Activated T-helper 1 cell treated with Interleukin-2 at 50 U/mL for 16 hours (primary cell): ENCODE results near the gene KCNT1.

Source experiments
- DNase-seq: peaks from one replicate; pipeline ENCODE4 v3.0.0-alpha.2; 2020; ENCODE audit warnings: low read depth

Gene KCNT1

GRCh38 chr9:135699440-135699839 is 2.5 kb upstream of the KCNT1 start, which contains the start of gene SOHLH1:
Gene SOHLH1, minus strand, starts transcription at chr9:135699481. Its CDS starts 14 bp downstream, at chr9:135699467.
- DNase-seq, result no peak

DNA sequence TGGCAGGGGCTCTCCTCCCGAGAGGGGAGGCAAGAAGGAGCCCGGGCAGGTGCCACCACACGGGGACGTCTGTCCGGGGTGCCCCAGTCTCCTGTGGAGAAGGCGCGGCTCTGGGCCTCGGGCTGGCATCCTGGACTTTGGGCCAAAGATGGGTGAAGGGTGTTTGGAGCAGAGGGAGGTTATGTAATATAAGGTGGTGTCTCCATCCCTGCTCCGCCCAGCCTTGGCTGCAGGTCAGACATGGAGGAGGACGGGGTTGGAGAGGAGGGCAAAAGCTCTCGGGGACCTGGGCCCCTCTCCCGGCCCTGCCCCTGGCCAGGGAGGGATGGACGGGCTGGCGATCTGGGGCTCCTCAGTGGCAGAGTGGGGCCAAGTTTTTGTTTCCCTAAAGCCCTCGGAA is 1.5 kb upstream of the KCNT1 start:
- DNase-seq, result no peak

GRCh38 chr9:135701067-135701958 is 672 bp upstream of the KCNT1 start:
- no peak for DNase-seq

DNA sequence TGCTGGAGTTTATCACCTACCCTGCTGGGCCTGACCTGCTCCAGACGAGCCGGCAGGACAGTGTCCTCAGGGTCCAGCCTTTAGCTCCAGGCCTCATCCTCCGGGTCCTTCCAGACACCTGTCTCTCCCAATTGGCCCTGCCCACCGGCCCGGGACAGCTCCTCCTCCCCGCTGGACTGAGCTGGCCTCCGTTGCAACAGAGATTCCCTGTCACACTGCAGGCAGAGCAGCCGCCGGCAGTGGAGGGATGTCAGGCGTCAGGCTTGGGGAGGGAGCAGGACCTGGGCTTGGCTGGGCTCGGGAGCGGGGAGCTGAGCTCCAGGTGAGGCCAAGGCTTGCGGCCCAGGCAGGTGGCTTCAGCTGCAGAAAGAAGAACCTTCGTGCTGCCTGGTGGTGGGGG is 1.7 kb downstream of the KCNT1 start:
- DNase-seq, result no peak

DNA sequence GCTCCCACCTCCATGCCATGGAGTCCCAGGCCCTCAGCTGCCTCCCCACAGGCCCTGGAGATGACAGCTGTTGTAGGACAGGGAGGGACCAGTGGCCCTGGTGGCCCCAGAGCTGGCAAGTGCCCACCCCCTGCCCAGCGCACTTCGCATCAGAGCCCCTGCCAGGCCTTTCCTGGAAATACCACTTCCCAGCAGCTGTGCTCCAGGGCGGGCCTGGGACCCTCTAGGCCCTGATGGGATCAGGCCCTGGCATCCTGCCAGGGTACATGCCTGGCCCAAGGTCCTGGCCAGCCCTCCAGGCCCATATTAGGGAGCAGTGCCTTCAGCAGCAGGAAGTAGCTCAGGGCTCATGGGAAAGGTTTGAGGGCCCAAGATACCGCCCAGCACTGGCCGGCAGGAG is 2.5 kb downstream of the KCNT1 start:
- DNase-seq, result no peak

DNA sequence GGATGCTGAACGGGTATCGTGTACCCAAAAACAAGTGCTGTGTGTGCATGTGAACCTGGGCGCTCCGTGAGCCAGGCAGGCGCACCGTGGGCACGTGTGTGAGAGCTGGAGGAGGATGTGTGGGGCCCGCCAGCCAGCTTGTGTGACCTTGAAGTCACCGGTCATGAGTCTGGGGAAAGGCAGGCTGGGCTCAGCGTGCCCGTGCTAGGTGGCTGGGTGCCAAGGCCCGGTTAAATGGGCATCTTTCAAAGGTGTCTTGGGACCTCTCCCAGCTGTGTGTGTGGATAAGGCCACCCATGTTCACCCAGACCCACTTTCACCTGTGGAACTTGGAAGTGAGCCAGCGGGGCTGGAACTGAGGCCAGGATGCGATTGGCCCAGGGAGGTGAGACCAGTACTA is 3.4 kb downstream of the KCNT1 start:
- no peak for DNase-seq

DNA sequence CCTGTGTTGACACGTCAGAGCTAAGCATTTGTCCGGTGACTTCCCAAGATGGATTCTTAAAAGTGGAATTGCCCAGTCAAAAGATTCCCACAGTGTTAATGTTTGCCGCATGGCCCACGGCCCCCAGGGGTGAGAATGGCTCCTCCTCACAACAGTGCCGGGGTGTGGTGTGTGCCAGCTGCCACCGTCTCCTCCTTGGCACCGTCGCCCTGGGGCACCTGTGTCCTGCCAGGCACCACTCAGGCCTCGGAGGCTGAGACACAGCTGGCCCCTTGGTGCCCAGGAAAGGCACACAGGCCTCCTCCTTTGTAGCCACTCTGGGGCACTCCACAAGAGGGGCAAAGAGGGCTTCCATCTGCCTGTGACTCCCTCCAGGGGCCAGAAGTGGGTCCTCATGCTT is 4.3 kb downstream of the KCNT1 start:
- DNase-seq, result no peak

GRCh38 chr9:135707252-135708138 is 5.5 kb downstream of the KCNT1 start:
- no peak for DNase-seq

DNA sequence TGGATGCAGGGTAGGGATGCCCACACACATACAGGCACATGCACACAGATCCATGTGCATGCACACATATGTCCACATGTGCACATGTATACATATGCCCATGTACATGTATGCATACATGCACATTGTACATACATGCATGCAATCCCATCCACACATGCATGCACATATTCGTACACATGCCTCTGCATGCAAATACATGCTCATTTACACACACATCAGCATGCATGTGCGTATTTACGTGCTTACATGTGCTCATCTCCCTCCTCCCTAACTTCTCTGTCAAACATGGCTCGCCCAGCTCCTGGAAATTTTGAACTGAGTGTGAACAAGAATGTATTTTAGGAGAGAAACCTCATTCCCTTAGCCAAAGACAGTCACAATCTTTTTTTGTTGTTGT is 6.2 kb downstream of the KCNT1 start:
- DNase-seq, result no peak

DNA sequence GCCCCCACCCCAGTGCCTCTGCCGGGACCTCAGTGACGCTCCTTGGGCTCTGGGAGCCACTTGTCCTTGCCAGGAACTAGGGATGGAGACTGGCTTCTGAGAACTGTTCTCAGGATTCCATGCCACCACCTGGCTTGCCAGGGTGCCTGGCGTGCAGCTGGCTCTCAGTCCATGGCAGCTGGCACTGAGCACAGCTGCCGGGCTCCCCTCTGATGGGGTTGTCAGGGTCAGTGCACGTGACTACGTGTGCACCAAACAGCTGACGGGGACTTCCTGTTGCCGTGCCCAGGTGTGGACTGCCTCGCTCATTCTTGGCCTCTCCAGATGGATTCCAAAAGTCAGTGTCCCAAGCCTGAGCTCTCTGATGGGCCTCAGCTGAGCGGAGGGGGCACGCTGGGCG is 9.4 kb downstream of the KCNT1 start:
- DNase-seq, result no peak

- no peak for DNase-seq
Measured at GRCh38 chr9:135711881-135712280, 9.9 kb downstream of the KCNT1 start.

- DNase-seq, result no peak
Measured at GRCh38 chr9:135712613-135713295, 10.8 kb downstream of the KCNT1 start.

DNA sequence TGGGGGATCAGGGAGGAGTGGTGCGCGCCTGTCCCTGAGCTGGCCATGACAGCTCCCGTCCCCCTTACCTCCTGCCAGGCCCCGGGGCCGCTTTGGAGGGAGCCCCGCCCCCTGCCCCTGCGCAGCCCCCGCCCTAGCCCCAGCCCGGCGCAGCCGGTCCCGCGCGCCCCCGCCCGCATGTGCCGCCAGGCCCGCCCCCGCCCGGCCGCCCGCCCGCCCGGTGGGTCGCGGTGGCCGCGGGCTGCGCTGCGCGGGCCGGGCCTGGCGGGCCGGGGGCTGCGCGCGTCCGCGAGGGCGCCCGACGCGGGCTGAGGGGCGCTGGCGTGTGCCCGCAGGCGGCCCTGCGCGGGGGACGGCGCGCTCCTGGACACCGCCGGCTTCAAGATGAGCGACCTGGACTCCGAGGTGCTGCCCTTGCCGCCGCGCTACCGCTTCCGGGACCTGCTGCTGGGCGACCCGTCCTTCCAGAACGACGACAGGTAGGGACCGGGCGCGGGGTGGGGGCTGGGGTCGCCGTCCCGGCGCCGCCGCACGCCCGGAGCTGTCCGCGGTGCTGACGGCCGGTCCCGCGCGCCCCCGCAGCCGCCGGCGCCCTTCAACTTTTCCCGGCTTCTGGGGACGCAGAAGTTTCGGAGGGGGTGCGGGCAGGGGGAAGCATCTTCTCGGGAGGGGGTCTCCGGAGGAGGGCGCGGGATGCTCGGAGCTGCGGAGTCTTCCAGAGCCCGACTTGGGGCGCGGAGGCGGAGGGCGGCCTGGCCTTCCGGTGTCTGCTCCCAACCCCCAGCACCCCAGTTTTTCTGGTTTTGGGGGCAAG is 12.5 kb downstream of the KCNT1 start:
- no peak for DNase-seq

- no peak for DNase-seq
Measured at GRCh38 chr9:135715056-135715595, 13.1 kb downstream of the KCNT1 start.

- no peak for DNase-seq
Measured at GRCh38 chr9:135716045-135716444, 14.1 kb downstream of the KCNT1 start.

GRCh38 chr9:135717410-135717809 is 15.4 kb downstream of the KCNT1 start:
- no peak for DNase-seq

- DNase-seq, result no peak
Measured at GRCh38 chr9:135718616-135719015, 16.6 kb downstream of the KCNT1 start.

DNA sequence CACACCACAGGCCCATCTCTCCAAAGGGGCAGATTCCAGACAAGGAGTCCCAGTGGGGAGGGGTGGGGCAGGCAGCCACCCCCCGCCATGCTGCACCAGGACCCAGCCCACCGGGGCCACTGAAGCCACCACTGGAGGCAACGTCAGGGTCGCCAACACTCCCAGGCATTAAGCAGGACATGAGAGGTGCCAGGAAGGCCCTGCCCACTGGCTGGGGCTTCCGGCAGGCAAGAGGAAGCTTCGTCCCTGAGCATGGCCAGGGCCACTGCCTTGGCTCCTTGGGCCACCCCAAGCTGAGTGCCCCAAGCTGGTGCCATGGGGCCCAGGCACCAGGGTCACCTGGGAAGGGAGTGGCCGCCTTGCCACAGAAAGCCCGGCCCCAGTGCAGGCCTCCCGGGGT is 17.5 kb downstream of the KCNT1 start:
- DNase-seq, result no peak

GRCh38 chr9:135722365-135722764 is 20.4 kb downstream of the KCNT1 start:
- DNase-seq, result no peak

DNA sequence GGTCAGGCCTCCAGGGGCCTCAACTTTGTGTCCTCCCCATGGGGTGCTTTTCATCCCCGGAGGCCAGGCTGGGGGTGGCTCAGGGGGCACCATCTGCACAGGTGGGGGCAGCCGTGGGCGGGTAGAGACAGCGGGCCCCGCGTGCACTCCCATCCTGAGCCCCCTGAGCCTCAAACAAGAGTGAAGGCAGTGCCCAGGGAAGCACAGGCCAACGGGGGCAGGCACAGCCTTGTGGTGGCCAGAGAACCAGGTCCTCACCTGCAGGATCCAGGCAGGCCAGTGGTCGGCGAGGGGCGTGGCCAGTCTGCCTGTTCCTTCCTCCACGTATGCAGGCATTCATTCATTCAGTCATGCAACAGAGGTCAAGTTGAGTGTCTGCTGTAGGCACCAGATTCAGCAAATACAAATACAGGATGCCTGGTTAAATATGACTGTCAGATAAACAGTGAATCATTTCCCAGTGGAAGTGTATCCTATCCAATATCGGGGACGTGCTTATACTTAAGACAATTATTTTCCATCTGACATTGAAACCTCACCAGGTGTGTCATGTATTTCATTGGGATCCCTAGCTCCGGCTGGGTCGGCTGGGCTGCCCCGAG is 22.3 kb downstream of the KCNT1 start:
- no peak for DNase-seq
